Glutamatergic neuron (in vitro differentiated cells): Measurements from ENCODE around the gene LAMC1. TPM values are rescaled to one million over a fixed set of nuclear protein-coding genes. Genes with fewer than 3 reads are reported as not detected.
A peak's percentile ranks its signal among the peaks of the same experiment; 100 is the strongest.
"Not testable (repeated sequence)": the region's sequence is repeated elsewhere in the genome, so short reads cannot be mapped to it uniquely, and the experiment has no call there.

Experiments
- DNase-seq: peaks from one replicate; pipeline ENCODE4 v3.0.0; 2022
- H3K27ac Mint-ChIP-seq: one replicate; pipeline ENCODE4 v1.8.0; 2020; ENCODE audit warnings: mild to moderate bottlenecking, mixed read lengths, inconsistent platforms; ENCODE audit not compliant: unreplicated experiment
- H3K27me3 Mint-ChIP-seq: one replicate; pipeline ENCODE4 v1.8.0; 2020; ENCODE audit warnings: mild to moderate bottlenecking, moderate library complexity, mixed read lengths, inconsistent platforms; ENCODE audit not compliant: unreplicated experiment
- H3K36me3 Mint-ChIP-seq: one replicate; pipeline ENCODE4 v1.8.0; 2020; ENCODE audit warnings: mild to moderate bottlenecking, mixed read lengths, inconsistent platforms; ENCODE audit not compliant: unreplicated experiment
- H3K4me1 Mint-ChIP-seq: one replicate; pipeline ENCODE4 v1.8.0; 2020; ENCODE audit warnings: mild to moderate bottlenecking, low read depth, mixed read lengths, inconsistent platforms; ENCODE audit not compliant: unreplicated experiment
- H3K4me3 Mint-ChIP-seq: one replicate; pipeline ENCODE4 v1.8.0; 2020; ENCODE audit warnings: mild to moderate bottlenecking, mixed read lengths, inconsistent platforms; ENCODE audit not compliant: unreplicated experiment
- H3K9me3 Mint-ChIP-seq: one replicate; pipeline ENCODE4 v1.8.0; 2020; ENCODE audit warnings: mild to moderate bottlenecking, moderate library complexity, mixed read lengths, inconsistent platforms; ENCODE audit not compliant: unreplicated experiment
- total RNA-seq: library from RNA; stranded (reverse); fragmentation: NEBNext Ultra II Directional; extraction: Animal tissue kit (Norgen Biotek cat#: 25700); gene quantifications from one replicate; pipeline ENCODE4 v1.2.1, GENCODE V29; 2021; ENCODE audit not compliant: unreplicated experiment
- TF ChIP-seq, protein P1 (sequence below): fragments of 200-600 bp; sonication (generic); IDR thresholded peaks from one replicate; pipeline ENCODE4 v1.5.0; 2021; ENCODE audit not compliant: partially characterized antibody, unreplicated experiment

Gene LAMC1
- total RNA-seq, 1 donor from 2014 or later, result 51.8 TPM

DNA sequence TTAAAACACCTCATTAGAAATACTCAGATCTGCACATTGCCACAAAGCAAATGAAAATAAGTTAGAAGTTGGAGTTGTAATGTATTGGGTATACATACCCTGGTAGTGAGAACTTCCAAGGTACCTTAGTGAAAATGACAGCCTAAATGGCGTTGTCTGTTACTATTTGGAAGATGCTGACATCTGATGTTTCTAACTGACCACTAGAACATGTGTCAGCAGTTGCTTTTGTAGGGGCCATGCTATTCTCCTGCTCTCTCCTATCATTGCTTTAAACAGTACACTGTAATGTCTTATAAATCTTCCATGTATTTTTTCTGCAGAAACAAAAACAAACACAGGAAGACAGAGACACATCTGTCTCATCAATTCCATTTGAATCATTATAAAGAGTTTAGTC, 40.1 kb downstream of the LAMC1 start:
- Mint-ChIP-seq H3K9me3 (no peaks in the 10 kb centered on the region), H3K4me1 (no peaks in the 10 kb centered on the region), H3K27me3 (no peaks in the 10 kb centered on the region), H3K4me3 (no peak overlapping the region), H3K27ac (no peak overlapping the region), H3K36me3 (no peaks in the 10 kb centered on the region)
- TF ChIP-seq, protein P1, sequence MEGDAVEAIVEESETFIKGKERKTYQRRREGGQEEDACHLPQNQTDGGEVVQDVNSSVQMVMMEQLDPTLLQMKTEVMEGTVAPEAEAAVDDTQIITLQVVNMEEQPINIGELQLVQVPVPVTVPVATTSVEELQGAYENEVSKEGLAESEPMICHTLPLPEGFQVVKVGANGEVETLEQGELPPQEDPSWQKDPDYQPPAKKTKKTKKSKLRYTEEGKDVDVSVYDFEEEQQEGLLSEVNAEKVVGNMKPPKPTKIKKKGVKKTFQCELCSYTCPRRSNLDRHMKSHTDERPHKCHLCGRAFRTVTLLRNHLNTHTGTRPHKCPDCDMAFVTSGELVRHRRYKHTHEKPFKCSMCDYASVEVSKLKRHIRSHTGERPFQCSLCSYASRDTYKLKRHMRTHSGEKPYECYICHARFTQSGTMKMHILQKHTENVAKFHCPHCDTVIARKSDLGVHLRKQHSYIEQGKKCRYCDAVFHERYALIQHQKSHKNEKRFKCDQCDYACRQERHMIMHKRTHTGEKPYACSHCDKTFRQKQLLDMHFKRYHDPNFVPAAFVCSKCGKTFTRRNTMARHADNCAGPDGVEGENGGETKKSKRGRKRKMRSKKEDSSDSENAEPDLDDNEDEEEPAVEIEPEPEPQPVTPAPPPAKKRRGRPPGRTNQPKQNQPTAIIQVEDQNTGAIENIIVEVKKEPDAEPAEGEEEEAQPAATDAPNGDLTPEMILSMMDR, result no peak
- no peak for DNase-seq

DNA sequence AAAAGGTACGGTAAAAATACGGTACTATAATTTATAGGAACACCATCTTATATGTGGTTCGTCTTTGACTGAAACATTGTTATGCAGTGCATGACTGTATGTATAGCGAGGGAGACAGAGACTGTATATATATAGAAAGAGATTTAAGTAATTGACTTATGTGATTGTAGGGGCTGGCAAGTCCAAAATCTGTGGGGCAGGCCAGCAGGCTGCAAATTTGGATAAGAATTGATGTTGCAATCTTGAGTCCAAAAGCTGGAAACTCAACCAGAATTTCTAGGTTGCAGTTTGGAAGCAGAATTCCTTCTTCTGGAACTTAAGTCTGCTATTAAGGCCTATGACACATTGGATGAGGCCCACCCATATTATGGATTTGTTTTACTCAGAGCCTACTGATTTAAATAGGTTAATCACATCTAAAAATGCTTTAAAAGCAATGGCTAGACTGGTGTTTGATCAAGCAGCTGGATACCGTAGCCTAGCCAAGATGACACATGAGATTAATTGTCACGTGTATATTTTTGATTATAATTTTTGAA, 42.0 kb downstream of the LAMC1 start:
- Mint-ChIP-seq H3K9me3 (no peaks in the 10 kb centered on the region), H3K27me3 (no peaks in the 10 kb centered on the region), H3K36me3 (no peaks in the 10 kb centered on the region), H3K27ac (no peak overlapping the region), H3K4me1 (peaks cover 10% of the 10 kb centered on the region), H3K4me3 (no peak overlapping the region)
- no peak for DNase-seq
- TF ChIP-seq, protein P1, result no peak

DNA sequence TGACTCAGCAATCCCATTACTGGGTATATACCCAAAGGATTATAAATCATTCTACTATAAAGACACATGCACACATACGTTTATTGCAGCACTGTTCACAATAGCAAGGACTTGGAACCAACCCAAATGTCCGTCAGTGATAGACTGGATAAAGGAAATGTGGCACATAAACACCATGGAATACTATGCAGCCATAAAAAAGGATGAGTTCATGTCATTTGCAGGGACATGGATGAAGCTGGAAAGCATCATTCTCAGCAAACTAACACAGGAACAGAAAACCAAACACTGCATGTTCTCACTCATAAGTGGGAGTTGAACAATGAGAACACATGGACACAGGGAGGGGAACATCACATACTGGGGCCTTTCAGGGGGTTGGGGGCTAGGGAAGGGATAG, 43.2 kb downstream of the LAMC1 start:
- H3K27me3 Mint-ChIP-seq, H3K36me3 Mint-ChIP-seq, H3K9me3 Mint-ChIP-seq, DNase-seq, H3K4me3 Mint-ChIP-seq, H3K27ac Mint-ChIP-seq: not testable (repeated sequence)
- H3K4me1 Mint-ChIP-seq, result peaks cover 19% of the 10 kb centered on the region

DNA sequence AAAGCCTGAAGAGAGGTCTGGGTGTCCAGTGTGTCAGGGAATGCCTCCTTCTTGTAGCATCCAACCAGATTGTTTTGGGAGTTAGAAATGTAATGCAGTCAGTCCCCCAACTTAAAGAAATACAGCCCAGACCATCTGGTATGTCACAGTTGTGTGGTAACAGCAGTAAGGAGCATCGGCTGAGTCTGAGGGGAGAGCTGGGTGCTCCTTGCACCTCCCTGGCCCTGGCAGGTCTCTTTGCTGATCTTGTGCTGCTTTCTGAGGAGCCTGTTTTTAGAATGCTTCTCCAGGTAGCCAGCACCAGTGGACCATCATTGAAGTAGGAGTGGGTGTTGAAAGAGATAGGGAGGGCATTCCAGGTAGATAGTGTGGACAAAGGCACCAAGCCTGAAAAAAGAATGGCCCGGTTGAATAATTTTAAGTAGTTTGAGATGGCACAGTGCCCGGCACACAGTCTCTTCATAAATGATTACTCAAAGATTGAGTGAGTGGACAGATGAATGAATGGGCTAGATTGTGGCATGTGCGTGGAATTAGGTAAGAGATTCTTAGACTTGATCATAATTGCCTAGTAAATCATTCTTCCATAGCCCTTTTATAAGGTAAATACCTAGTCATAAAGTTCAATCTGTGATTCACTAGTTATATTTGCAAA, 46.5 kb downstream of the LAMC1 start:
- Mint-ChIP-seq H3K36me3 (no peaks in the 10 kb centered on the region), H3K4me1 (peaks cover 22% of the 10 kb centered on the region), H3K27me3 (no peaks in the 10 kb centered on the region), H3K9me3 (no peaks in the 10 kb centered on the region), H3K4me3 (no peak overlapping the region), H3K27ac (peak overlapping the region; percentile 10)
- DNase-seq, result no peak
- TF ChIP-seq, protein P1, result no peak

DNA sequence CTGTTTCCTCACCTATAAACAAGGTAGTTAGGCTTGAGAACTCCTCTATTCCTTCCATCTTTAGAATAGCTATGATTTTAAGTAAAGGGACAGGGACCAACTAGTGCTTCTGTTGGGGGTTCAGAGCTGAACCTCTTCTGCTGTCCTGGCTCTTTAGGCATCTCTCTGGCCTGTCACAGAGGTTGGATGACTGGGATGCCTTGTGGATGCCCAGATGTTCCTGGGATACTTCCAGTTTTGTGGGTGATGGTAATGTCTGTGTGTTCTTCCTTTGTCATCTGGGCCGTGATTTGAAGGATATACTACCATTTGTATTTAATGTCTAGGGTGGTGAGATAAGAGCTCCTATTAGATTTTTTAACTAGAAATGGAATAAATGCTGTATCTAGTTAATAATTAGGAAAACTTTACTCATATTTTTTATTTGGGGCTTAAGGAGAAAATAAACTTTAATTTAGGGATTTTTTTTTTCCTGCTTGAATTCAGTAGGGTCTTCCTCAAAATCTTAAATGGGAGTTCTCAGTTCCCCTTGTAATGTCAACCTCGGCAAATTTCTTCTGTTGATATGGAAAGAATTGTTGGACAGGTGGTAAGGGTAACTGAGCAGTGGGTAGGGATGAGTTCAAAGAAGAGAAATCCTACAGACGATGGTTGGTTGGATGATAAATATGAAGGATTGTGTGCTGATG, 47.2 kb downstream of the LAMC1 start:
- H3K9me3 Mint-ChIP-seq, result no peaks in the 10 kb centered on the region
- peaks cover 22% of the 10 kb centered on the region for H3K4me1 Mint-ChIP-seq
- no peaks in the 10 kb centered on the region for H3K27me3 Mint-ChIP-seq
- H3K27ac Mint-ChIP-seq, result peak overlapping the region; percentile 33
- DNase-seq, result no peak
- TF ChIP-seq, protein P1, result no peak
- no peak overlapping the region for H3K4me3 Mint-ChIP-seq
- H3K36me3 Mint-ChIP-seq, result no peaks in the 10 kb centered on the region
